Activated CD4-positive, alpha-beta memory T cell treated with anti-CD3 and anti-CD28 coated beads, Interleukin-2, amount 10 ng/mL, durations not matched to agents 7 days and 5 days (primary cell): Measurements from ENCODE around the gene LY6G5C. TPM values are rescaled to one million over a fixed set of nuclear protein-coding genes. Genes with fewer than 3 reads are reported as not detected.

Source experiments
- CTCF ChIA-PET: fragments of 350-600 bp; sonication (Branson Sonifier 250); formaldehyde crosslinking; loops from one replicate; lab custom pipeline; 2021; ENCODE audit warnings: antibody characterized with exemption, inconsistent platforms; lab: Charles Lee
- POLR2A ChIA-PET: fragments of 350-600 bp; sonication (Branson Sonifier 250); formaldehyde crosslinking; loops from one replicate; lab custom pipeline; 2021; ENCODE audit warnings: antibody characterized with exemption; lab: Charles Lee
- DNase-seq: peaks from one replicate; pipeline ENCODE4 v3.0.0-alpha.2; 2020
- H3K27ac Mint-ChIP-seq: one replicate; pipeline ENCODE4 v1.8.0; 2021; ENCODE audit warnings: mild to moderate bottlenecking, mixed read lengths
- H3K27me3 Mint-ChIP-seq: one replicate; pipeline ENCODE4 v1.8.0; 2021; ENCODE audit warnings: mixed read lengths
- H3K36me3 Mint-ChIP-seq: one replicate; pipeline ENCODE4 v1.8.0; 2021; ENCODE audit warnings: low read depth, mixed read lengths
- H3K4me1 Mint-ChIP-seq: one replicate; pipeline ENCODE4 v1.8.0; 2021; ENCODE audit warnings: mixed read lengths
- H3K4me3 Mint-ChIP-seq: one replicate; pipeline ENCODE4 v1.8.0; 2021; ENCODE audit warnings: mild to moderate bottlenecking, mixed read lengths
- H3K9me3 Mint-ChIP-seq: one replicate; pipeline ENCODE4 v1.8.0; 2021; ENCODE audit warnings: mixed read lengths
- total RNA-seq, 2 experiments: library from RNA; stranded (reverse); gene quantifications; one replicate each; pipeline ENCODE4 v1.2.3, GENCODE V29; 2021

The LY6G5C gene
- total RNA-seq, 2 experiments from 2014 or later = 2.3 to 2.6 TPM

DNA sequence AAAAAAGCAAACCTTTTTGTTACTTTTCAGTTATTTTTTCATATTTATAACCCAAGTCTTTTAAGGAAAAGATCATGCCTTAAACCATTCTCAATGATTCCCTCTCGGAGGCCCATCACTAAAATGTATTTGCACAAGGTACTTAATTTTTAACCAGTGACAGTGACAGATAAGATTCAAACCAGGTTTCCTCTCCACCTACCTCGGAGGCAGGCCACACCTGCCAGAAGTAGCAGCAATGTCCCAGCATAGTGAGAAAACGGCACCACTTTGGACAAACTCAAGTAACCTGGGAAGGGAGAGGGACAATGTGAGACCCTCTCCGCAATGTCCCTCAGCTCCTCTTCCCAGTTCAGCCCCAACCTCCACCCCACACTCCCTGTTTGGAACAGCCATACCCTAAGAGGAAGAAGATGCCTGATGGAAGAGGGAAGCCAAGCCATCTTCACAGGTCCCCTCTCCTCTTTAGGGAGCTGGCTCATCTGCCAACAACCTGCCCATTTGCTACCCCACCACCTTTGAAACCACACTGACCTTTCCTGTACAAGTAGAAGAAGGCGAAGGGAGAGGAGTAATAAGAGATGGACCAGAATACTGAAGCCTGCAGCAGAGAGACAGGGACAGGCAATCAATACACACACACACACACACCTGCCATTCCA, 20.0 kb upstream of the LY6G5C start:
- H3K36me3 Mint-ChIP-seq = peaks cover 30% of the 10 kb centered on the region

DNA sequence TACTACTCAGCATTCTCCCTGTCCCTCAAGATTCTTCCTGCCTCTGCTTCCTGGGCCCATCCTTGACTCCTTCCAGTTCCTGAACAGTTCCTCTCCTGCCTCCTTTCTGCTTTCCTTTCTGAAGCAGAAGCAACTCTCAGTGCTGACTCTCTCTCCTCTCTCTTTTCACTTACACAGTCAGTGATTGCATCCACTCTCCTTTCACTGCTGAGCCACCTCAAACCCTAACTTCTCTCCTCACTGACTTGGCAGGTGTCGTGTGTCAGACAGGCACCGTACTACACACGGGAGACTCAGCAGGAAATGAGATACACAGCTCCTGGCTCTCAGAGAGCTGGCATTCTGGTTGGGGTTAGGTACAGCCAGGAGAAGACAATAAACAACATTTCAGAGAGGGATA, 16.7 kb upstream of the LY6G5C start:
- Mint-ChIP-seq H3K4me1 (peaks cover 35% of the 10 kb centered on the region), H3K9me3 (no peaks in the 10 kb centered on the region), H3K4me3 (no peak overlapping the region), H3K36me3 (peaks cover 53% of the 10 kb centered on the region), H3K27ac (peak overlapping the region; percentile 22), H3K27me3 (no peaks in the 10 kb centered on the region)
- no peak for DNase-seq
- ChIA-PET POLR2A (interaction anchor here (0.5 kb wide), 1 partner anchor 189 kb away, joined by 3 read pairs; no protein-coding TSS in a partner anchor), CTCF (interaction anchor here (1.4 kb wide), 1 partner anchor 41 kb away, joined by 5 read pairs; no protein-coding TSS in a partner anchor)

More for the DNA sequence above, 20.0 kb upstream of the LY6G5C start:
- Mint-ChIP-seq H3K4me3 (peak overlapping the region; percentile 98), H3K4me1 (peaks cover 43% of the 10 kb centered on the region), H3K27ac (peak overlapping the region; percentile 12), H3K27me3 (no peaks in the 10 kb centered on the region), H3K9me3 (no peaks in the 10 kb centered on the region)
- ChIA-PET POLR2A (interaction anchor here (1.2 kb wide), 1 partner anchor 17 kb away, joined by 3 read pairs; no protein-coding TSS in a partner anchor), CTCF (interaction anchor here (0.8 kb wide), 1 partner anchor 69 kb away, joined by 3 read pairs; no protein-coding TSS in a partner anchor)
- no peak for DNase-seq

DNA sequence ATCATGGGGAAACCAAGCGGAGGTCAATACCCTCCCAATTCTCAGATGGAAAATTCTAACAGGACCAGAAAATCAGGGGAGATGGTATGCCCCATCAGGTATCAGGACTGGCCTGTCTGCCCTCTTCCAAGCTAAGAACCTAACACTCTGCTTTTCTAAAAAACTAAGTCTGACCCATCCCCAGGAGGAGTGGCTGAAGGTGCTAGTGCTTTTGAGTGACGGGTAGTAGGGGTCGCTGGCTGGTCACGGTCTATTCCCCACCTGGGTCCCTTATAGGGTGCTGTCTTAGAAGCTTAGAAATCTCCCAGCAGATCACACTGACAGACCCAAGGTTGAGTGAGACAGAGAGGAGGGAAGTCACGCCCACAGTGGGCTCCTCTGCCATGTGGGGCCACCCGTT, 12.7 kb upstream of the LY6G5C start:
- no peak for DNase-seq
- Mint-ChIP-seq H3K4me3 (no peak overlapping the region), H3K36me3 (peaks cover 55% of the 10 kb centered on the region), H3K4me1 (peaks cover 15% of the 10 kb centered on the region), H3K9me3 (no peaks in the 10 kb centered on the region), H3K27me3 (no peaks in the 10 kb centered on the region), H3K27ac (no peak overlapping the region)
- POLR2A ChIA-PET = interaction anchor here (1.9 kb wide), 2 partner anchors 15 to 45 kb away, joined by 4 to 8 read pairs; no protein-coding TSS in a partner anchor
- CTCF ChIA-PET = interaction anchor here (0.9 kb wide), 1 partner anchor 12 kb away, joined by 3 read pairs; no protein-coding TSS in a partner anchor

DNA sequence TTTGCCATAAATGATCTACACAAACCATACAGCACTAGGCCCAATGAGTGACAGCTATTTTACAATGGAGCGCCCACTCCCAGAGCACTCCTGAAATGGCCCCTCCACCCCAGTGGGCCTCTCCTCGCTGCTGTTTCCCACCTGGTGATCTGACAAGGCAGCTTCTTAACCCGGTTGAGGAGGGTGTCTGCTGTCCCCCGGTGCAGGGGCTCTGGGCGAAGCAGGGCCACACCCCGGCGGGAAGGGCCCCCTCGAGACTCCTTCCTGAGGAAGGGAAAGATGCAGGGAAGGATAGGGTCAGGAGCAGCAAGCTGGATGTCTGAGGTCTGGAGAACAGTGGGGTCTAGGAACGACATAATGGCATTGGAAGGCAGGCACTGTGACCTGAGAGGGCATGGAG, 12.0 kb upstream of the LY6G5C start:
- Mint-ChIP-seq H3K36me3 (peaks cover 54% of the 10 kb centered on the region), H3K4me1 (peaks cover 12% of the 10 kb centered on the region), H3K9me3 (no peaks in the 10 kb centered on the region), H3K27ac (no peak overlapping the region), H3K27me3 (no peaks in the 10 kb centered on the region), H3K4me3 (no peak overlapping the region)
- CTCF ChIA-PET = no interaction called here
- POLR2A ChIA-PET = interaction anchor here (1.3 to 4.1 kb wide), 2 partner anchors 10 to 11 kb away, joined by 3 to 15 read pairs; partner anchors contain the start of gene ABHD16A
- DNase-seq = no peak

DNA sequence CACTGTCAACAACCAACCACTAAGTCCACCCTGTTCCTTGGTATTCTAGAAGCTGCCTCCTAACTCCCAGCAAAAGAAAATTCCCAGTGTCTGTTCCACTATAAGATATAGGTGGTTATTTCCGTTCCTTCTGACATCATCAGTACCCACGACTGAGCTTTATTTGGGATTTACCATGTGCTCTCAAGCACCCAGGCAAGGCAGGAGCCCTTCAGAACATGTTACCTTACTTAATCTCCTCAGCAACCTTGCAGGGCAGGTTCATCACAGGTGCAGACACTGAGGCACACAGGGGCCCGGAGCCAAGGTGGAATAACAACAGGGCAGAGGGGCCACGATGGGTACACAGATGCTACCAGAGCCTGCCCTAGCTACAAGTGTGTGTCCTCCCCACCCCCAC, 11.5 kb upstream of the LY6G5C start:
- peaks cover 7% of the 10 kb centered on the region for H3K4me1 Mint-ChIP-seq
- H3K36me3 Mint-ChIP-seq = peaks cover 55% of the 10 kb centered on the region
- ChIA-PET POLR2A (interaction anchor here (1.1 to 4.1 kb wide), 4 partner anchors 10 to 86 kb away, joined by 3 to 15 read pairs (median 4); partner anchors contain the start of genes ABHD16A and MSH5), CTCF (no interaction called here)
- H3K9me3 Mint-ChIP-seq = no peaks in the 10 kb centered on the region
- DNase-seq = no peak
- H3K27me3 Mint-ChIP-seq = no peaks in the 10 kb centered on the region
- no peak overlapping the region for H3K4me3 Mint-ChIP-seq
- H3K27ac Mint-ChIP-seq = no peak overlapping the region

DNA sequence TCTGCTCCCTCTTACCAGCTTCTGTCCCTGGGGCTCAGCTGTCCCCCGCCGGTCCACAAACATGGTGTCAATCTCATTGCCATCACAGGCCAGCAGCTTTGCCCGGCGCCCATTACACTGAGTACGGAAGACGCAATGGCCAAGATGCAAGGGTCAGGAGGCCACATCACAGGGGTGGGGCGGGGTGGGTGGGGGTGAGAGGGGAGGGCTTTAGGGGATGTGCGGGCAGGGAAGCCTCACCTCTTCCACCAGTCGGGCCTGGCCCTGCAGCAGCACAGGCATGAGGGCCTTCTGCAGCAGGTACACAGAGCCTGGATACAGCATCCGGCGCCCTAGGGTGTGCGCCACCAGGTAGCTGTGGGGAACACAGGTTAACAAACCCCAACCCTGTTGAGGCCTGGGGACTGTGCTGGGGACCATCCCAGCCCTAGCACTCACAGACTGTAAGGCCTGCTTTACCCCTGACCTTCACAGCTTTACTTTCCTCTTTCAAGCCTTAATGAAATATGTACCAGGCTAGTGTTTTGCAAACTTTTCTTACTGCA, 10.8 kb upstream of the LY6G5C start:
- Mint-ChIP-seq H3K27ac (no peak overlapping the region), H3K9me3 (no peaks in the 10 kb centered on the region), H3K4me3 (no peak overlapping the region), H3K27me3 (no peaks in the 10 kb centered on the region), H3K36me3 (peaks cover 49% of the 10 kb centered on the region), H3K4me1 (peaks cover 3% of the 10 kb centered on the region)
- no peak for DNase-seq
- POLR2A ChIA-PET = interaction anchor here (1.1 to 4.1 kb wide), 5 partner anchors 10 to 87 kb away, joined by 3 to 15 read pairs (median 4); partner anchors contain the start of genes ABHD16A and MSH5
- CTCF ChIA-PET = no interaction called here

DNA sequence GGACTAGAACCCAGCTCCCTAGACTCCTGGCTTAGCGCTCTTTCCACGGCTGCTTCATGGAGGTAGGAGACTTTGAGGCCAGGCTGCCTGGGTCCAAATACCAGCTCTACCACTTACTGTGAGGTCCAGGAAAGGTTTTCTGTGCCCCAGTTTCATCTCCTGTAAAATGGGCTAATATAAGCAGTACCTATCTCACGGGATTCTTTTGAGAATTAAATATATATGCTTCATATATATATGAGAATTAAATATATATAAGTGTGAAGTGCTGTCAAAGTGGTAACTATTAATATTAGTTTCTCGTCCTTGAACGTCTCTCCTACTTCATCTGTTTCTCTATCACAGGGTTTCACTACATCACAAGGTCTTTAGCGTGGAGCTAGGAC, 10.2 kb upstream of the LY6G5C start:
- Mint-ChIP-seq H3K27ac (no peak overlapping the region), H3K9me3 (no peaks in the 10 kb centered on the region), H3K36me3 (peaks cover 50% of the 10 kb centered on the region), H3K4me3 (no peak overlapping the region), H3K27me3 (no peaks in the 10 kb centered on the region), H3K4me1 (peaks cover 3% of the 10 kb centered on the region)
- ChIA-PET POLR2A (interaction anchor here (1.2 to 4.1 kb wide), 4 partner anchors 10 to 49 kb away, joined by 3 to 15 read pairs (median 4); partner anchors contain the start of genes ABHD16A, LY6G5C and MSH5), CTCF (interaction anchor here (0.7 to 1.6 kb wide), 2 partner anchors 10 to 46 kb away, joined by 4 to 7 read pairs; partner anchors contain the start of gene LY6G5C)
- DNase-seq = no peak

DNA sequence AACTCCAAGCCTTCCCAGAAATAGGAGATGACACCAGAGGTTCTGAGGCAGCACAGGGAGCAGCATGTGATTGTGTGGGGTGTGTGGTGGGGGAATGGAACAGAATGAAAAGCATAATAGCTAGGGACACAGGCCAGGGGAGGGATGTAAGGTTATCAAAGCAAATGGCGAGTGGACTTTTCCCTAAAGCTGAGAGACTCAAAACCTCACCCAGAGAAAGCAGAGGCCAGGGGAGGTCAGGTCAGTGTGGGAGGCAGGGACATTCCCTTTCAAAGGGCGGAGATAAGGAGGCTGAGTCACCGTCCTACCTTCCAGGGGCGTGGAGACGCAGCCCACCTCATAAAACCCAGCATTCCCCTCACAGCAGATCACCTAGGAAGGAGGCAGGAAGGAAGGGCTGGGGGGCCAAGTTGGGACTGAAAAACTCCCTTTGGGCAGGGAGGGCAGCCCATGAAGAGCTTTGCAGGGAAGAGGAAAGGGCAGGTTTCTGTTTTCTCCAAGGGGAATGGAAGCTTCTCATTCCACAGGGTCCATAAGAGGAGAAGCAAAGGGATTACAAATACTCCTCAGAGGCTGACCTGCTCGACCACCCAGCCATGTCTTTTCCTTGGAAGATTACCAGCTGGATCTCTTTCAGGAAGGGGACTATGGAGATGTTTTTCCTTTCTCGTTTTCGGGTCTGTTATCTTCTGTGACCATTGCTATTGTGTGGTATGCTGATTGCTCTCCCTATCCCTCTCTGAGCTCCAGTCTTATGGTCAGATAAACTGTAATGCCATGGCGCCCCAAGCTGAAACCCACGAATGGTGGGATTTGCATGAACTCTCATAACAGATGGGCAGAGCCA, 9.6 kb upstream of the LY6G5C start:
- H3K9me3 Mint-ChIP-seq = no peaks in the 10 kb centered on the region
- ChIA-PET CTCF (interaction anchor here (0.6 to 1.6 kb wide), 6 partner anchors 9 to 211 kb away, joined by 3 to 7 read pairs (median 4); partner anchors contain the start of genes CLIC1 and LY6G5C), POLR2A (interaction anchor here (1.0 to 4.1 kb wide), 5 partner anchors 9 to 49 kb away, joined by 3 to 15 read pairs (median 4); partner anchors contain the start of genes ABHD16A, LY6G5C and MSH5)
- H3K36me3 Mint-ChIP-seq = peaks cover 51% of the 10 kb centered on the region
- DNase-seq = no peak
- peaks cover 3% of the 10 kb centered on the region for H3K4me1 Mint-ChIP-seq
- H3K27me3 Mint-ChIP-seq = no peaks in the 10 kb centered on the region
- no peak overlapping the region for H3K4me3 Mint-ChIP-seq
- H3K27ac Mint-ChIP-seq = peak overlapping the region; percentile 9

DNA sequence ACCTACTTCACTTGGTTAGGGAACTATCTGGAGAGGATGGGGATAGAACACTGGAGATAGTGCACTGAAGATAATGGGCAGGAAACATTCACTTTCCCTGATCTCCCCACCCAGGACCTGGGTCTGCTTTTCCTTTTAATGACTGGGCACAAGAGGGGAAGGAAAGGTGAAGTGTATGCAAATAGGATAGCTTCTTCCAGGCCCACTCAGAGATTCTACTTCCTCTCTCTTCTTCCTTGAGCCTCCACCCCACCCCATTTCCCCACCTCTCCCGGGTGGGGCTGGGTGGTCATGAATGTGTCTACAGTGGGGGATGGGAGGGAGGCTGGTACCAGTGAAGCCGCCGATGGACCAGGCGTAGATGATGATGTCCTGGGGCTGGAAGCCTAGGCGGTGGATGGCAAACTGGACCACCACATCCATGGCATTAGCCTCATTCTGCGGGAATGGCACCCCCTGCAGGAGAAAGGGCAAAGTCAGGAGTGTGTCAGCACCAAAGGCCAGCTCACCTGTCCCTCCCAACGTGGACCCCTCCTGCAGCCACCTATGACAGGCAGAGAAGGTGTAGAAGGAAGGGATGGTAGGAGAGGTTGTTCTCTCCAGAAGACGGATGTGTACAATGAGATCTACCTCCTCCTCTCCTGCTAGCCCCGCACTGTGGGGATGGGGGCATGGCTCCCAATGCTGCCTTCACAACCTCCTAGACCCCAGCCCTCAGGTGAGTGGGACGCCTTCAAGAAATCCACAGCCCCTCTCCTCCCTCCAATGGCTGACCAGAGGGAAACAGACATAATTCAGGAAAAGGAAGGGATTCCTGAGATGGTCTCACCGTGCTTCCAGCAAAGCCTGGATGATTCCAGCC, 8.6 kb upstream of the LY6G5C start:
- H3K27ac Mint-ChIP-seq = no peak overlapping the region
- H3K9me3 Mint-ChIP-seq = no peaks in the 10 kb centered on the region
- H3K4me1 Mint-ChIP-seq = peaks cover 3% of the 10 kb centered on the region
- H3K27me3 Mint-ChIP-seq = no peaks in the 10 kb centered on the region
- peaks cover 46% of the 10 kb centered on the region for H3K36me3 Mint-ChIP-seq
- ChIA-PET CTCF (interaction anchor here (0.6 to 1.6 kb wide), 6 partner anchors 8 to 212 kb away, joined by 3 to 7 read pairs (median 4); partner anchors contain the start of genes CLIC1 and LY6G5C), POLR2A (interaction anchor here (1.0 to 4.1 kb wide), 3 partner anchors 8 to 17 kb away, joined by 4 to 15 read pairs (median 4); partner anchors contain the start of genes ABHD16A and LY6G5C)
- H3K4me3 Mint-ChIP-seq = no peak overlapping the region
- no peak for DNase-seq

DNA sequence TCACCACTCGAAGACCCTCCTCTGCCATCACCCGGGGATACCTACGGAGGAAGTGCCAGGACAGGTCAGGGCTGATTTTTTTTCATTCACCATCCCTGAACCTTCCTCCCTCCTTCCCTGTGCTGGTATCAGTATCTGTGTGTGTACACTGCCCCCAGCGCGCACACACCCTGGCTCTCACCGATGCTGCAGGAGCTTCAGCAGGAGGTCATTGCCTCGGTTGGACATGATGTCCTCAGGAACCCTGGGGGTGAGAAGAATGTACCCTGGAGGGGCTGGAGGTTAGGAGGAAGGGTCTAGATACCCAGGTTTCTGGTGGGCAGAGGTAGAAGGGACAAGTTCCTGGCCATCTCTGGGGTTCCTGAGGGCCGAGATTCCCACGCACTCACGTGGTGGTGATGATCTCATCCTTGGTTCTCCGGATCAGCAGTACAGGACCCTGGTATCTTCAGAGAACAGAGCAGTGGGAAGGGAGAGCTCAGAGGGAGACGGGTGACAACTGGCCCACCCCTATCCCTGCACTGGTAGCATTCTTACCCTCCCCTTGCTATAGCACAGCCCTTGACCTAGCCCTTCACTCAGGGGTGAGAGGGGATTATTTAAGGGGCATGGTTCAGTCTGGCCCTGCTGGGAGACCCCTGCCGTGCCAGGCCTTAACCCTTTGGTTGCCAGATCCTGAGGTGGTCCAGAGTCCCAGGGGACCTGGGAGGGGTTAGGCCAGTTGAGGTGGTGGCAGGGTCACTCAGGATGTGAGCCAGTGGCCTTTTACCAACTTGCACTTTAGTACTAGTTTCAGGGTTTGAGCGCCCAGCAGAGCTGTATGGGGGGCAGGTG, 7.2 kb upstream of the LY6G5C start:
- Mint-ChIP-seq H3K4me1 (peaks cover 3% of the 10 kb centered on the region), H3K4me3 (no peak overlapping the region), H3K36me3 (peaks cover 39% of the 10 kb centered on the region), H3K9me3 (no peaks in the 10 kb centered on the region), H3K27ac (no peak overlapping the region), H3K27me3 (no peaks in the 10 kb centered on the region)
- CTCF ChIA-PET = interaction anchor here (1.0 kb wide), 1 partner anchor 16 kb away, joined by 4 read pairs; no protein-coding TSS in a partner anchor
- POLR2A ChIA-PET = interaction anchor here (1.0 to 1.2 kb wide), 2 partner anchors 21 to 24 kb away, joined by 3 read pairs; no protein-coding TSS in a partner anchor
- DNase-seq = no peak

DNA sequence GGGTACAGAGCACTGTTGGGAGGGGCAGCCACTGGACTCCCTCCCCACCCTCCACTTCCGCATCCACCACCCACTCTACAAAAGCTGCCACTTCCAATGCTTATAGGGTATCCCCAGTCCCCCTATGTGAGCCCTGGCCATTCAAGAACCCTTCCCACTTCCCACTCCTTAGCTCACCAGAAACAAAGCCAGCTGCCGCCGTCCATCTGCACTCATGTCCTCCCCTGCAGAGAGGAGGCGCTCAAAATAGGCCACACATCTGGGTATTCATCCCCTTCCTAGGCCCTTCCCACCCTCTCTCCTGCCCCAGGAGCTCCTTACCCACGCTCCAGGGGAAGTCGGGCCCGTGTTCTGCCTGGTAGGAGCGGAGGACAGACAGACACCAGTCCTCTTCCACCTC, 6.5 kb upstream of the LY6G5C start:
- Mint-ChIP-seq H3K36me3 (peaks cover 33% of the 10 kb centered on the region), H3K4me1 (peaks cover 3% of the 10 kb centered on the region), H3K27me3 (no peaks in the 10 kb centered on the region), H3K4me3 (no peak overlapping the region), H3K27ac (no peak overlapping the region), H3K9me3 (no peaks in the 10 kb centered on the region)
- POLR2A ChIA-PET = interaction anchor here (1.0 to 1.2 kb wide), 2 partner anchors 21 to 24 kb away, joined by 3 read pairs; no protein-coding TSS in a partner anchor
- DNase-seq = no peak
- CTCF ChIA-PET = no interaction called here
